ENCODE measurements around the gene CALN1.

Gene CALN1

DNA sequence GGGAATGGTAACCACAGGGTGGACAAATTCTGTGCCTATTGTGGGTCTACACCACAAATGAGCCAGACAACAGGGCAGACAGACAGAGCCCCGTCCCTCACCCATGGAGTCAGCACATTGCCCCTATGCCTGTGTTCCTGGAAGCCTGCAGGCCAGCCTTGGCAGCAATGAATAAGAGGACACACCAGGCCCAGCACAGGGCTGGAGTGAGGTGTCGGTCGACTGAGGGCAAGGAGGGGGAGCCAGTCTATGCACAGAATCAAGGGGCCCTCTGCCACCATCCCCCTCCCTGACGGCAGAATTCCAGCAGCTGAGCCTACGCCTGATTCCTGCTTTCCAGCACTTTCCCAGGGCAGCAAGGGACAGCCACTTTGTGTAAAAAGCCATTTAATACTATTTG lies 98.2 kb downstream of the CALN1 start:
- Histone ChIP-seq H2BK5ac (ENCODE audit: low read depth, low read length, poor library complexity, severe bottlenecking) (no peak overlapping the region), H3K23ac (ENCODE audit: low read length in 2 of 2) (no peak overlapping the region), H3K27ac (ENCODE audit: low read length, poor library complexity, severe bottlenecking) (no peak overlapping the region), H3K79me1 (replicated peaks; ENCODE audit: low read length, poor library complexity, severe bottlenecking) (no peaks in the 10 kb centered on the region), H2BK12ac (ENCODE audit: low read length in 2 of 2) (no peak overlapping the region), H4K91ac (ENCODE audit: low read length) (no peak overlapping the region), H3K18ac (ENCODE audit: low read depth in 1 of 2, low read length in 2 of 2) (no peak overlapping the region), H2AK5ac (ENCODE audit: low read length, severe bottlenecking) (no peak overlapping the region), H2BK15ac (ENCODE audit: low read depth, poor library complexity, severe bottlenecking) (no peak overlapping the region), H3K4me1 (ENCODE audit: control insufficient read depth, insufficient read depth, low read depth, low read length) (no peaks in the 10 kb centered on the region), H3K4me2 (ENCODE audit: low read length, poor library complexity, severe bottlenecking) (no peak overlapping the region), H3K36me3 (ENCODE audit: control insufficient read depth in 1 of 2, insufficient read depth in 2 of 2, low read depth in 1 of 2, low read length in 2 of 2) (no peaks in the 10 kb centered on the region), H4K8ac (ENCODE audit: low read length) (no peak overlapping the region), H3K27me3 (ENCODE audit: control insufficient read depth in 1 of 2, insufficient read depth in 1 of 2, low read length in 2 of 2) (no peaks in the 10 kb centered on the region), H3K9ac (ENCODE audit: low read length) (no peak overlapping the region), H2AFZ (ENCODE audit: low read depth, low read length) (no peak overlapping the region), H3K14ac (ENCODE audit: low read length in 2 of 2) (no peak overlapping the region), H2BK120ac (ENCODE audit: low read depth, low read length) (no peak overlapping the region), H3K9me3 (ENCODE audit: control insufficient read depth, low read length) (no peaks in the 10 kb centered on the region), H3K4ac (ENCODE audit: low read depth in 1 of 2, low read length in 2 of 2) (no peak overlapping the region), H3K4me3 (ENCODE audit: insufficient read depth in 1 of 2, low read depth in 1 of 2, low read length in 2 of 2) (no peak overlapping the region)
- no peak for DNase-seq
- 77% methylated on average over 5 of the region's 5 CpGs for WGBS

DNA sequence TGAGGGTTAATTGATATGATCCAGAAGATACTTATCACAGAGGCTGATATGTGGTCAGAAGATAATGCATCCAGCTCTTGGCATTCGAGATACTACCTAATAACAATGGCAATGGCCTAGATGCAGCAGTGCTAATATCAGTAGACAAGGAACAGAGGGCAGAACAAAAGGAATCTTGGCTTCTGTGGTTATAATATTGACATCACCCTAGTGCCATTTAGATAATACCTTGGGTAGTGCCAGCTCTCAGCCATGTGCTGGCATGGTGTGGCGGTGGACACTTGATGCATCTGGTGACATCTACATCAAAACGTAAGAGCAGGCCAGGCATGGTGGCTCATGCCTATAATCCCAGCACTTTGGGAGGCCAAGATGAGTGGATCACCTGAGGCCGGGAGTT lies 101.8 kb downstream of the CALN1 start:
- H3K4ac ChIP-seq (ENCODE audit: low read depth in 1 of 2, low read length in 2 of 2): no peak overlapping the region
- H2BK12ac ChIP-seq (ENCODE audit: low read length in 2 of 2): no peak overlapping the region
- H3K4me2 ChIP-seq (ENCODE audit: low read length, poor library complexity, severe bottlenecking): no peak overlapping the region
- H3K79me1 ChIP-seq (replicated peaks; ENCODE audit: low read length, poor library complexity, severe bottlenecking): no peaks in the 10 kb centered on the region
- no peak overlapping the region for H3K27ac ChIP-seq (ENCODE audit: low read length, poor library complexity, severe bottlenecking)
- H2BK5ac ChIP-seq (ENCODE audit: low read depth, low read length, poor library complexity, severe bottlenecking): no peak overlapping the region
- H3K14ac ChIP-seq (ENCODE audit: low read length in 2 of 2): no peak overlapping the region
- no peak overlapping the region for H2AK5ac ChIP-seq (ENCODE audit: low read length, severe bottlenecking)
- H3K9me3 ChIP-seq (ENCODE audit: control insufficient read depth, low read length): no peaks in the 10 kb centered on the region
- no peaks in the 10 kb centered on the region for H3K36me3 ChIP-seq (ENCODE audit: control insufficient read depth in 1 of 2, insufficient read depth in 2 of 2, low read depth in 1 of 2, low read length in 2 of 2)
- no peak overlapping the region for H4K91ac ChIP-seq (ENCODE audit: low read length)
- no peaks in the 10 kb centered on the region for H3K4me1 ChIP-seq (ENCODE audit: control insufficient read depth, insufficient read depth, low read depth, low read length)
- H3K27me3 ChIP-seq (ENCODE audit: control insufficient read depth in 1 of 2, insufficient read depth in 1 of 2, low read length in 2 of 2): no peaks in the 10 kb centered on the region
- H3K18ac ChIP-seq (ENCODE audit: low read depth in 1 of 2, low read length in 2 of 2): no peak overlapping the region
- H4K8ac ChIP-seq (ENCODE audit: low read length): no peak overlapping the region
- no peak overlapping the region for H3K4me3 ChIP-seq (ENCODE audit: insufficient read depth in 1 of 2, low read depth in 1 of 2, low read length in 2 of 2)
- DNase-seq: no peak
- WGBS: 87% methylated on average over 3 of the region's 4 CpGs
- no peak overlapping the region for H2AFZ ChIP-seq (ENCODE audit: low read depth, low read length)
- no peak overlapping the region for H2BK120ac ChIP-seq (ENCODE audit: low read depth, low read length)
- no peak overlapping the region for H3K23ac ChIP-seq (ENCODE audit: low read length in 2 of 2)
- H2BK15ac ChIP-seq (ENCODE audit: low read depth, poor library complexity, severe bottlenecking): no peak overlapping the region
- H3K9ac ChIP-seq (ENCODE audit: low read length): no peak overlapping the region

DNA sequence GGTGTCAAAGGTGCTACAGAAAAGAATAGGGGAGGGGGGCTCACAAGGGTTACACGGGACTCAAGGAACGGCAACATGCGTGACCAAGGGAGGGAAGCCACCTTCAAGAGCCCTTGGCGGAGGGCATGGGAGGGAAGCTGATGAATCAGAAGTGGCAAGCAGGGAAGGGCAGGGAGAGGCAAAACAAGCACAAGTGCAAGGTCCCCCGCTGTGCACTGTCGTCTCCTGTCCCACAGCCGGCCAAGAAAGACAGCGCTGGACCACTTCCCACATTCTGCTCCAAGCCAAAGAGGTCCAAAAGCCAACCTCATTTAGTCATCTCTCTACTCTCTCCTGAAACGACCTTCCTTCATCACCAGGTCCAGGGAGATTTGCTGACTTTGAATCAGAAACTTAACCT lies 102.7 kb downstream of the CALN1 start:
- Histone ChIP-seq H3K9ac (ENCODE audit: low read length) (no peak overlapping the region), H3K36me3 (ENCODE audit: control insufficient read depth in 1 of 2, insufficient read depth in 2 of 2, low read depth in 1 of 2, low read length in 2 of 2) (no peaks in the 10 kb centered on the region), H3K23ac (ENCODE audit: low read length in 2 of 2) (no peak overlapping the region), H3K27ac (ENCODE audit: low read length, poor library complexity, severe bottlenecking) (no peak overlapping the region), H3K27me3 (ENCODE audit: control insufficient read depth in 1 of 2, insufficient read depth in 1 of 2, low read length in 2 of 2) (no peaks in the 10 kb centered on the region), H3K79me1 (replicated peaks; ENCODE audit: low read length, poor library complexity, severe bottlenecking) (no peaks in the 10 kb centered on the region), H2BK15ac (ENCODE audit: low read depth, poor library complexity, severe bottlenecking) (no peak overlapping the region), H3K4me2 (ENCODE audit: low read length, poor library complexity, severe bottlenecking) (no peak overlapping the region), H3K14ac (ENCODE audit: low read length in 2 of 2) (no peak overlapping the region), H2BK12ac (ENCODE audit: low read length in 2 of 2) (no peak overlapping the region), H2AFZ (ENCODE audit: low read depth, low read length) (no peak overlapping the region), H4K8ac (ENCODE audit: low read length) (no peak overlapping the region), H2BK120ac (ENCODE audit: low read depth, low read length) (no peak overlapping the region), H2BK5ac (ENCODE audit: low read depth, low read length, poor library complexity, severe bottlenecking) (no peak overlapping the region), H3K4me3 (ENCODE audit: insufficient read depth in 1 of 2, low read depth in 1 of 2, low read length in 2 of 2) (no peak overlapping the region), H2AK5ac (ENCODE audit: low read length, severe bottlenecking) (no peak overlapping the region), H3K4me1 (ENCODE audit: control insufficient read depth, insufficient read depth, low read depth, low read length) (no peaks in the 10 kb centered on the region), H4K91ac (ENCODE audit: low read length) (no peak overlapping the region), H3K9me3 (ENCODE audit: control insufficient read depth, low read length) (no peaks in the 10 kb centered on the region), H3K4ac (ENCODE audit: low read depth in 1 of 2, low read length in 2 of 2) (no peak overlapping the region), H3K18ac (ENCODE audit: low read depth in 1 of 2, low read length in 2 of 2) (no peak overlapping the region)
- DNase-seq: no peak
- WGBS: 81% methylated on average over 9 of the region's 9 CpGs

DNA sequence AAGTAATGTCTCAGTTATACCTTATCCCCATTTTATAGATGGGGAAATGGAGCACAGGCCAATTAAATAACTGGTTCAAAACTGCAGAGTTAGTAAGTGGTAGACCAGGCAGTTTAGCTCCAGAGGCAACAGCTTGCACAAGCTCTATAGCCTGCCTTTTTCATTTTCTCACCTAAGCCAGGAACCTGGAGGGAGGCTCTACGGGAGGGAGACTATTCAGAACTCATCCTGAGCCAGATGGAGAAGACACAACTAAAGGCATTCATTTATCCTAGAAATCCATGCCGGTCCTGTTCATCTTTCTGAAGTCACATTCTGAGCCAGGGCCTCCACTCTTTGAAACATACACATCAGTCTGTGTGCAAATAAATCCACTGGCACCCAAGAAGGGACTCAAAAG lies 103.2 kb downstream of the CALN1 start:
- no peak overlapping the region for H4K91ac ChIP-seq (ENCODE audit: low read length)
- no peak overlapping the region for H3K4ac ChIP-seq (ENCODE audit: low read depth in 1 of 2, low read length in 2 of 2)
- H4K8ac ChIP-seq (ENCODE audit: low read length): no peak overlapping the region
- no peak overlapping the region for H3K4me3 ChIP-seq (ENCODE audit: insufficient read depth in 1 of 2, low read depth in 1 of 2, low read length in 2 of 2)
- no peak overlapping the region for H2BK120ac ChIP-seq (ENCODE audit: low read depth, low read length)
- H3K79me1 ChIP-seq (replicated peaks; ENCODE audit: low read length, poor library complexity, severe bottlenecking): no peaks in the 10 kb centered on the region
- H2AK5ac ChIP-seq (ENCODE audit: low read length, severe bottlenecking): no peak overlapping the region
- no peak overlapping the region for H2BK12ac ChIP-seq (ENCODE audit: low read length in 2 of 2)
- 55% methylated on average over 2 of the region's 2 CpGs for WGBS
- no peak overlapping the region for H2AFZ ChIP-seq (ENCODE audit: low read depth, low read length)
- H3K9me3 ChIP-seq (ENCODE audit: control insufficient read depth, low read length): no peaks in the 10 kb centered on the region
- H3K9ac ChIP-seq (ENCODE audit: low read length): no peak overlapping the region
- no peak overlapping the region for H2BK5ac ChIP-seq (ENCODE audit: low read depth, low read length, poor library complexity, severe bottlenecking)
- H3K23ac ChIP-seq (ENCODE audit: low read length in 2 of 2): no peak overlapping the region
- no peaks in the 10 kb centered on the region for H3K4me1 ChIP-seq (ENCODE audit: control insufficient read depth, insufficient read depth, low read depth, low read length)
- H3K36me3 ChIP-seq (ENCODE audit: control insufficient read depth in 1 of 2, insufficient read depth in 2 of 2, low read depth in 1 of 2, low read length in 2 of 2): no peaks in the 10 kb centered on the region
- no peak overlapping the region for H3K18ac ChIP-seq (ENCODE audit: low read depth in 1 of 2, low read length in 2 of 2)
- H3K27me3 ChIP-seq (ENCODE audit: control insufficient read depth in 1 of 2, insufficient read depth in 1 of 2, low read length in 2 of 2): no peaks in the 10 kb centered on the region
- no peak overlapping the region for H3K14ac ChIP-seq (ENCODE audit: low read length in 2 of 2)
- DNase-seq: no peak
- no peak overlapping the region for H2BK15ac ChIP-seq (ENCODE audit: low read depth, poor library complexity, severe bottlenecking)
- no peak overlapping the region for H3K4me2 ChIP-seq (ENCODE audit: low read length, poor library complexity, severe bottlenecking)
- H3K27ac ChIP-seq (ENCODE audit: low read length, poor library complexity, severe bottlenecking): no peak overlapping the region
